HG03439 (cell line): Measurements from ENCODE around the gene ABCF2.

Experiments used
- ATAC-seq: cut with Tn5 transposase; IDR thresholded peaks from one replicate; pipeline ENCODE4 v1.9.1; 2021; ENCODE audit warnings: mild to moderate bottlenecking, moderate library complexity; ENCODE audit not compliant: unreplicated experiment

The ABCF2 gene

GRCh38 chr7:151226875-151227782 is at the start of gene ABCF2:
Gene ABCF2 (minus strand): TSS chr7:151227205. CDS start chr7:151226458, 747 bp downstream.
- peak; percentile 97 for ATAC-seq

GRCh38 chr7:151275813-151276577 is 49.0 kb upstream of the ABCF2 start:
- ATAC-seq, result no peak

GRCh38 chr7:151274936-151275812 is 48.2 kb upstream of the ABCF2 start:
- no peak for ATAC-seq

- ATAC-seq, result no peak
Measured at GRCh38 chr7:151274396-151274795, 47.4 kb upstream of the ABCF2 start.

GRCh38 chr7:151273651-151274390 is 46.8 kb upstream of the ABCF2 start:
- ATAC-seq, result no peak

- ATAC-seq, result no peak
Measured at GRCh38 chr7:151272877-151273276, 45.9 kb upstream of the ABCF2 start.

GRCh38 chr7:151272405-151272804 is 45.4 kb upstream of the ABCF2 start:
- ATAC-seq, result no peak

GRCh38 chr7:151271699-151272355 is 44.8 kb upstream of the ABCF2 start:
- no peak for ATAC-seq

GRCh38 chr7:151269511-151269910 is 42.5 kb upstream of the ABCF2 start:
- no peak for ATAC-seq

- no peak for ATAC-seq
Measured at GRCh38 chr7:151265351-151265931, 38.4 kb upstream of the ABCF2 start.

- no peak for ATAC-seq
Measured at GRCh38 chr7:151264615-151265014, 37.6 kb upstream of the ABCF2 start.

GRCh38 chr7:151261529-151261928 is 34.5 kb upstream of the ABCF2 start:
- no peak for ATAC-seq

GRCh38 chr7:151260883-151261282 is 33.9 kb upstream of the ABCF2 start:
- no peak for ATAC-seq

- ATAC-seq, result no peak
Measured at GRCh38 chr7:151260471-151260870, 33.5 kb upstream of the ABCF2 start.

- no peak for ATAC-seq
Measured at GRCh38 chr7:151257990-151258389, 31.0 kb upstream of the ABCF2 start.

GRCh38 chr7:151256410-151257045 is 29.5 kb upstream of the ABCF2 start:
- ATAC-seq, result no peak

- ATAC-seq, result no peak
Measured at GRCh38 chr7:151255390-151255789, 28.4 kb upstream of the ABCF2 start.

GRCh38 chr7:151254851-151255250 is 27.8 kb upstream of the ABCF2 start:
- ATAC-seq, result no peak

GRCh38 chr7:151254316-151254715 is 27.3 kb upstream of the ABCF2 start:
- no peak for ATAC-seq
